ENCODE data around the gene TMEM9. TPM values are rescaled to one million over a fixed set of nuclear protein-coding genes. Genes with fewer than 3 reads are reported as not detected.

Gene TMEM9
- total RNA-seq, 1 experiment from 2014 or later: 50.2 TPM

DNA sequence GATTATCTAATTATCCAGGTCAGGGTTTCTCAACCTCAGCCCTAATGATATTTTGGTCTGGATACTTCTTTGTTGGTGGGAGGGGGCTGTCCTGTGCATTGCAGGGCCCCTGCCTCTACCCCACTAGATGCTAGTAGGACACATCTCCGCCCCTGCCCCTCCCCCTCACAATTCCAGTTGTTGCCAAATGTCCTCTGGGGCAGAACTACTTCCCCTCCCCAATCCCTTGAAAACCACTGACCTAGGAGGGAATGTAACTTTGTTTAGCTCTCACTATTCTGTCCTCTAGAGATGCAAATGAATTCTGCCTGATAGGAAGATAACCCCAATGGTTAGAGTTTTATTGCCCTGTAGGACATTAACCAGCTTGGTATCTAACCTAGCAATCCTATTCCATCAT, 50.1 kb downstream of the TMEM9 start:
- BruUV-seq (replicated peaks): no TSS peak
- CTCF ChIA-PET: no interaction called here

GRCh38 chr1:201103666-201104065, 50.6 kb downstream of the TMEM9 start:
- H3K36me3 ChIP-seq (ENCODE audit: control insufficient read depth, insufficient read depth, low read length): no peaks in the 10 kb centered on the region
- no peak for DNase-seq (ENCODE audit: low read depth, low spot score)
- H3K27me3 ChIP-seq (ENCODE audit: control insufficient read depth, insufficient read depth, low read length): no peaks in the 10 kb centered on the region
- ATAC-seq: no peak
- no peaks in the 10 kb centered on the region for H3K4me1 ChIP-seq (ENCODE audit: control insufficient read depth, insufficient read depth, low read length)
- intact Hi-C loops (cut with micrococcal nuclease; ENCODE audit: unreplicated experiment): no loop called here
- ChIA-PET POLR2A (no interaction called here), CTCF (interaction anchor here (0.6 kb wide), 2 partner anchors 131 to 333 kb away, joined by 3 to 5 read pairs; no protein-coding TSS in a partner anchor)
- H3K9me3 ChIP-seq (ENCODE audit: control insufficient read depth, insufficient read depth, low read depth, low read length): no peaks in the 10 kb centered on the region
- in situ Hi-C loops (cut with HindIII; ENCODE audit: low pct_unique_long_range_greater_than_20kb, low sequenced_read_pairs): no loop called here
- no peak overlapping the region for H3K27ac ChIP-seq (ENCODE audit: low read length)
- TF ChIP-seq POLR2AphosphoS5 (IDR thresholded peaks at IDR 0.05; ENCODE audit: low read depth, low read length) (no peak), SIN3A (IDR thresholded peaks at IDR 0.05; ENCODE audit: borderline replicate concordance, insufficient read depth, low read depth, low read length) (no peak), TCF7L2 (IDR thresholded peaks at IDR 0.05; ENCODE audit: low read depth, low read length) (no peak)
- TF ChIP-seq, protein P1, sequence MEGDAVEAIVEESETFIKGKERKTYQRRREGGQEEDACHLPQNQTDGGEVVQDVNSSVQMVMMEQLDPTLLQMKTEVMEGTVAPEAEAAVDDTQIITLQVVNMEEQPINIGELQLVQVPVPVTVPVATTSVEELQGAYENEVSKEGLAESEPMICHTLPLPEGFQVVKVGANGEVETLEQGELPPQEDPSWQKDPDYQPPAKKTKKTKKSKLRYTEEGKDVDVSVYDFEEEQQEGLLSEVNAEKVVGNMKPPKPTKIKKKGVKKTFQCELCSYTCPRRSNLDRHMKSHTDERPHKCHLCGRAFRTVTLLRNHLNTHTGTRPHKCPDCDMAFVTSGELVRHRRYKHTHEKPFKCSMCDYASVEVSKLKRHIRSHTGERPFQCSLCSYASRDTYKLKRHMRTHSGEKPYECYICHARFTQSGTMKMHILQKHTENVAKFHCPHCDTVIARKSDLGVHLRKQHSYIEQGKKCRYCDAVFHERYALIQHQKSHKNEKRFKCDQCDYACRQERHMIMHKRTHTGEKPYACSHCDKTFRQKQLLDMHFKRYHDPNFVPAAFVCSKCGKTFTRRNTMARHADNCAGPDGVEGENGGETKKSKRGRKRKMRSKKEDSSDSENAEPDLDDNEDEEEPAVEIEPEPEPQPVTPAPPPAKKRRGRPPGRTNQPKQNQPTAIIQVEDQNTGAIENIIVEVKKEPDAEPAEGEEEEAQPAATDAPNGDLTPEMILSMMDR (IDR thresholded peaks at IDR 0.05): no peak
- TF ChIP-seq, protein P2, sequence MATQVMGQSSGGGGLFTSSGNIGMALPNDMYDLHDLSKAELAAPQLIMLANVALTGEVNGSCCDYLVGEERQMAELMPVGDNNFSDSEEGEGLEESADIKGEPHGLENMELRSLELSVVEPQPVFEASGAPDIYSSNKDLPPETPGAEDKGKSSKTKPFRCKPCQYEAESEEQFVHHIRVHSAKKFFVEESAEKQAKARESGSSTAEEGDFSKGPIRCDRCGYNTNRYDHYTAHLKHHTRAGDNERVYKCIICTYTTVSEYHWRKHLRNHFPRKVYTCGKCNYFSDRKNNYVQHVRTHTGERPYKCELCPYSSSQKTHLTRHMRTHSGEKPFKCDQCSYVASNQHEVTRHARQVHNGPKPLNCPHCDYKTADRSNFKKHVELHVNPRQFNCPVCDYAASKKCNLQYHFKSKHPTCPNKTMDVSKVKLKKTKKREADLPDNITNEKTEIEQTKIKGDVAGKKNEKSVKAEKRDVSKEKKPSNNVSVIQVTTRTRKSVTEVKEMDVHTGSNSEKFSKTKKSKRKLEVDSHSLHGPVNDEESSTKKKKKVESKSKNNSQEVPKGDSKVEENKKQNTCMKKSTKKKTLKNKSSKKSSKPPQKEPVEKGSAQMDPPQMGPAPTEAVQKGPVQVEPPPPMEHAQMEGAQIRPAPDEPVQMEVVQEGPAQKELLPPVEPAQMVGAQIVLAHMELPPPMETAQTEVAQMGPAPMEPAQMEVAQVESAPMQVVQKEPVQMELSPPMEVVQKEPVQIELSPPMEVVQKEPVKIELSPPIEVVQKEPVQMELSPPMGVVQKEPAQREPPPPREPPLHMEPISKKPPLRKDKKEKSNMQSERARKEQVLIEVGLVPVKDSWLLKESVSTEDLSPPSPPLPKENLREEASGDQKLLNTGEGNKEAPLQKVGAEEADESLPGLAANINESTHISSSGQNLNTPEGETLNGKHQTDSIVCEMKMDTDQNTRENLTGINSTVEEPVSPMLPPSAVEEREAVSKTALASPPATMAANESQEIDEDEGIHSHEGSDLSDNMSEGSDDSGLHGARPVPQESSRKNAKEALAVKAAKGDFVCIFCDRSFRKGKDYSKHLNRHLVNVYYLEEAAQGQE (IDR thresholded peaks at IDR 0.05; ENCODE audit: insufficient read depth in 1 of 2, low read depth in 2 of 2, low read length in 1 of 2): no peak
- no TSS peak for BruUV-seq (replicated peaks)
- H3K4me3 ChIP-seq (ENCODE audit: low read depth in 2 of 2, low read length in 2 of 2): no peak overlapping the region

More for the DNA sequence above, 50.1 kb downstream of the TMEM9 start:
- ATAC-seq: no peak
- intact Hi-C loops (cut with micrococcal nuclease; ENCODE audit: unreplicated experiment): no loop called here
- Histone ChIP-seq H3K4me1 (ENCODE audit: control insufficient read depth, insufficient read depth, low read length) (no peaks in the 10 kb centered on the region), H3K9me3 (ENCODE audit: control insufficient read depth, insufficient read depth, low read depth, low read length) (no peaks in the 10 kb centered on the region), H3K36me3 (ENCODE audit: control insufficient read depth, insufficient read depth, low read length) (no peaks in the 10 kb centered on the region), H3K27ac (ENCODE audit: low read length) (no peak overlapping the region), H3K27me3 (ENCODE audit: control insufficient read depth, insufficient read depth, low read length) (no peaks in the 10 kb centered on the region), H3K4me3 (ENCODE audit: low read depth in 2 of 2, low read length in 2 of 2) (no peak overlapping the region)
- TF ChIP-seq, protein P2 (IDR thresholded peaks at IDR 0.05; ENCODE audit: insufficient read depth in 1 of 2, low read depth in 2 of 2, low read length in 1 of 2): no peak
- TF ChIP-seq SIN3A (IDR thresholded peaks at IDR 0.05; ENCODE audit: borderline replicate concordance, insufficient read depth, low read depth, low read length): no peak
- TF ChIP-seq, protein P1 (IDR thresholded peaks at IDR 0.05): no peak
- TF ChIP-seq TCF7L2 (IDR thresholded peaks at IDR 0.05; ENCODE audit: low read depth, low read length): no peak
- no peak for TF ChIP-seq POLR2AphosphoS5 (IDR thresholded peaks at IDR 0.05; ENCODE audit: low read depth, low read length)
- POLR2A ChIA-PET: no interaction called here
- no peak for DNase-seq (ENCODE audit: low read depth, low spot score)
- in situ Hi-C loops (cut with HindIII; ENCODE audit: low pct_unique_long_range_greater_than_20kb, low sequenced_read_pairs): no loop called here
